SH-SY5Y (cell line): ENCODE measurements around the gene CFAP299.

Experiments
- GATA2 ChIP-seq: IDR thresholded peaks from 2 replicates; pipeline ENCODE4 v1.6.1; 2011; ENCODE audit warnings: mild to moderate bottlenecking, low read depth, low read length
- GATA3 ChIP-seq: IDR thresholded peaks from 2 replicates; pipeline ENCODE4 v1.6.1; 2011; ENCODE audit warnings: low read depth, mild to moderate bottlenecking, low read length, moderate library complexity

CFAP299 gene

GRCh38 chr4:80409809-80410208 is 74.3 kb downstream of the CFAP299 start:
- TF ChIP-seq GATA2 (no peak), GATA3 (no peak)

GRCh38 chr4:80412322-80412721 is 76.8 kb downstream of the CFAP299 start:
- no peak for TF ChIP-seq GATA2
- TF ChIP-seq GATA3 = no peak

GRCh38 chr4:80413086-80413485 is 77.6 kb downstream of the CFAP299 start:
- TF ChIP-seq GATA2 (no peak), GATA3 (no peak)

DNA sequence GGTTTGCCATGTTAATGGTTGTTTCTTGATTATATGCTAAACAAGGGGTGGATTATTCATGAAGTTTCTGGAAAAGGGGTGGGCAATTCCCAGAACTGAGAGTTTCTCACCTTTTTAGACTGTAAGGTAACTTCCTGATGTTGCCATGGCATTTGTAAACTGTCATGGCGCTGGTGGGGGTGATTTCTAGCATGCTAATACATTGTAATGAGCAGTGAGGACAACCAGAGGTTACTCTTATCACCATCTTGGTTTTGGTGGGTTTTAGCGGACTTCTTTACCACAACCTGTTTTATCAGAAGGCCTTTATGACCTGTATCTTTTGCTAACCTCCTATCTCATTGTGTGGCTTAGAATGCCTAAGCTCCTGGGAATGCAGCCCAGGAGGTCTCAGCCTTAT is 81.5 kb downstream of the CFAP299 start:
- TF ChIP-seq GATA2 = no peak
- no peak for TF ChIP-seq GATA3

DNA sequence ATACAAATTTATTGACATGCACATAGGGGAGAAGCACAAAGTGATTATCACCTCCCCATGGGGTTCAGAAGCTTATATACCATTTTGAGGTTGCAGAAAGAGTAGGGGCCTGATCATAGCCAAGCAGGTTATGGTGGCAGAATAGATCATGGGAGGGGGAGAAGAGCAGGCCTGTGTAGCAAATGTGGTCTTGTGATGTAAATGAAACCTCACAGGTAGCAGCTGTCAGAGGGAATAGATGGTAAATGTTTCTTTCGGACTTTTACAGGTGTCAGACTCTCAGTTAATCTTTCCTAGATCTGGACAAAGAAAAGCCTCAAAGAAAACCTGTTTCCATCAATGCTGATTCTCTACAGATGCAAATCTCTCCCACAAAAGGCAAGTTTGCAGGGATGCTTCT is 84.4 kb downstream of the CFAP299 start:
- TF ChIP-seq GATA2 = no peak
- TF ChIP-seq GATA3 = no peak

- TF ChIP-seq GATA2 (no peak), GATA3 (no peak)
These were observed 85.1 kb downstream of the CFAP299 start for GRCh38 chr4:80420638-80421037.

DNA sequence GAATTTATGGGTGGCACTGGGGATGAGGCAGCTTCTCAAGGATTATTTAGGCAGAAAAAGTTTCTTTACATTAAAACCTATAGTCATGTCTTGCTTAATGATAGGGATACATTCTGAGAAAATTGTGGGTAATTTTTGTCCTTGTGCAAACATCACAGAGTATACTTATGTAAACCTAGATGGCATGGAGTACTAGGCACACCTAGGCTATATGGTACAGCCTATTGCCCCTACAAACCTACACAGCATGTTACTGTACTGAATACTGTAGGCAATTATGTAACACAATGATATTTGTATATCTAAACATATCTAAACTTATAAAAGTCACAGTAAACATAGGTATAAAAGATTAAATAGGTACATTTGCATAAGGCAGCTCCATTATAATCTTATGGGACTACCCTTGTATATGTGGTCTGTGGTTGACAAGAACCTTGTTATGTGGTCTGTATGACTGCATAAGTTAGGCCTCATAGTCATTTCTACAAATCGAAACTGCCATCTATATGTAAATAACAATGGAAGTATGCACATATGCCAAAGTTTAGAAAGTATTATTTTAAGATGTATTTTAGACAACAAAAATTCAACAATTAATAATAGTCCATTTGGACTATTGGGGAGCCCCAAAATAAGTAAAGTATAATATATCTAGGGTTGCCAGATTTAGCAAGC is 87.3 kb downstream of the CFAP299 start:
- TF ChIP-seq GATA2 (no peak), GATA3 (no peak)

DNA sequence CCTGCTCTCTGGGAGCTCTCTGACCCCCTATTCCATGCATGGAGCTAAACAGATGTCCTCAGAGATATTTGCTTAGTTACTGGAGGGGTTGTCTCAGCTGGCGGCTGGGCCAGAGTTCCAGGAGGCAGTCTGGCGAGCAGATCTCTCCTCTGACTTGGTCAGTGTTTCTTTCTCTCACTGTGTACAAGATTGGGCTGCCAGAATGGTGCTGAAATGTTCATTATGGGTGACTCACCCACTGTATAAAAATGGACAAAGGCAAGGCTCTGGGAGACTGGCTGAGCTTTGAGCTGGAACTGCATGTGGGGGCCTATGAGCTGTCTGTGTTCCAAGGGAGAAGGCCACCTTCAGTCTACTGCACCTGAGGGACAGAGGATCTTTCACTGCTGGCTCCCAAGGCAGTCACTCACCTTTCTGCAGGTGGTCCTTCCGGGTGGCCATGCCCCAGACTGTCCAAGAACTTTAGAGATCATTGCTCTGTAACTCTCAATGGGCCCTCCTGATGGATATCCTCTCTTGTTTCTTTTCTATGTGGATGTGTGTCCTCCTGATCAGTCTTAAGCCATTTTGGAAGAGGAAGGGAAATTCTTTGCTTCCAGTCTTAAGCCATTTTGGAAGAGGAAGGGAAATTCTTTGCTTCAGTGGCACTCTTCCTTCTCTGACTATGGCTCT is 88.2 kb downstream of the CFAP299 start:
- TF ChIP-seq GATA3 (no peak), GATA2 (no peak)

DNA sequence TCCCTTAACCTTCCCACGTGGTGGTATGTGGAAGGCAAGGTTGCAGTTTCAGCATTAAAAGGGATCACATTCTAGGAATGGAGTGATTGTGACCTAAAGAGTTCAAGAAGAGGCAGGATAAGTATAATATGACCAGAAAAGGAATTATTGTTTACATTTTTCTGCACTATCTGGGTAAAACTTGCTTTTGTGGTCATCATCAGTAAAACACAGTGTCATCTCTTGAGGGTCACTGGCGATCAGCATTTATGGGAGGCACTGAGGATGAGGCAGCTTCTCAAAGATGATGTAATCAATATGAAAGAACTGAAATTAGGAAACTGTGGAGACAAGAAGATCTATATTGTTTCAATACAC is 88.7 kb downstream of the CFAP299 start:
- TF ChIP-seq GATA3 (no peak), GATA2 (no peak)

DNA sequence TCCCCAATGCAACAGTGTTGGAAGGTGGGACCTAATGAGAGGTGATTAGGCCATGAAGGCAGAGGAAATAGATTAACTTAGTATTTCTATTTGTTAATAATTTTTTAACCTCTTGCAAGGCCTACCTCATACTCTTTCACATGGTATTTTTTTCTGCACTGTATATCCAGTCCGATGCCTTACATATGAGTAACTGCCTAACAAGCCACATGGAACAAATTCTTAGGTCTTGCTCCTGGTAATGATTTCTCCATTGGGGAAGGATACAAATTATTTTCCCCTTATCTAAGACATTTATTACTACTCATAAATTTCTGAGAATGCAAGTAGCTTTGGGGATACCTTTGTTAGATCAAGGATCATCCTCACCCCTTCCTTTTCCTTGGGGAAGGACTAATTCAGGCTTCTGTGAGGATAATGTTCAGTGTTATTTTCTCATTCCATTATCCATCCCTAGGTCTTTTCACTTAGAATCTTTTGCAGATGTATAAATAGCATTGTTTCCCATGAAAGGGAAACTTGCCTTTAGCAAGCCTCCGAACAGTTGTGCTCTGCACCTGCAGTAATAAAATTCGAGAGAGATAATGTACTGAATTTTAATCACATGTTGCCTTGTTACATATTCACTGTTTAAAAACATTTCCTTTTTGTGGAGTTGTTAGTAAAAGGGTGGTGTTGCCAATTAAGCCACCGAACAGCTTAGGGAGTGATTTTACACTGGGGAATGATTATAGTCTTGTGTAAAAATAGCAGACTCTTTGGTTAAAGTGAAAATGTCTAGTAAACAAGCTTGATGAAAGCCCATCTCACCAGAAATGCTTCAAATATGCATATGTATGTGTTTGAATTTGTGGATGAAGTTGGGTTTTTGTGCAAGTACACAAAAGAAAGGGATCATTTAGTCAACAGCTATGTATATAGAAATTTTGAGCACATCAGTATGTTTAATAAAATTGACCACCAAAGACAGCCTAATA is 89.9 kb downstream of the CFAP299 start:
- TF ChIP-seq GATA2 (no peak), GATA3 (no peak)

GRCh38 chr4:80431203-80431965 is 95.9 kb downstream of the CFAP299 start:
- TF ChIP-seq GATA2 (no peak), GATA3 (no peak)

DNA sequence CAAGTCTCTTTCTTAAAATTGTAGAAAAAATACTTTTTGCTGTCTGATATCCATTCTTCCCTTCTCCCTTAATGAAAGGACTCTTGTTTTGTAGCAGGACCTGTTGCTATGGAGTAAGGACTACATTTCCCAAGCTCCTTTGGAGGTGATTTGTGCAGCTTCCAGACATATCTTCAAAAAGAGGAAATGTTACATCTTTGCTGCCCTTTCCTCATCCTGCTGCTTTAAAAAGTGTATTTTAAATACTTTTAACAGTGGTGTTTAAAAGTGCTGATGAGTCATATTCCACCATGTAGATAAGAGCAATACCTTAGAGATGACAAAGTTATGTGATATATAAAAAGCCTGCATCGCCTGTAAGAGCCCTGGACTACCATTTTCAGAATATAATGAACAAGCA is 98.7 kb downstream of the CFAP299 start:
- no peak for TF ChIP-seq GATA2
- no peak for TF ChIP-seq GATA3

DNA sequence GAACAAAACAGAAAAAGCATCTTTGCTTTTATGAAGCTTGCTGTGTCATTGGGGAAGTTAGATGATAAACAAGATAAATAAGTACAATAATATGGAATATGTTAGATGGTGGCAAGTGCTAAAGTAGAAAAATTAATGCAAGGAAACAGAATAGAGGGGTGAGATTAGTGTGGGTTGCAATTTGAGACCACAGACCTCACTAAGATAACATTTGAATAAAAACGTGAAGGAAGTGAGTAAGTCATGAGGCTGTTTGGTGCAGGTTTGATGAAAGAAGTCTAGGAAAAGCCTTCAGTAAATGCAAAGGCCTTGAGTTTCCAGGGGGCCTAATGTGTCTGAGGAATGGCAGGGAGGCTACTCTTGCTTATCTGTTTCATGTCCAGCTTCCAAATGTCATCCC is 102.5 kb downstream of the CFAP299 start:
- TF ChIP-seq GATA3 = no peak
- TF ChIP-seq GATA2 = no peak

DNA sequence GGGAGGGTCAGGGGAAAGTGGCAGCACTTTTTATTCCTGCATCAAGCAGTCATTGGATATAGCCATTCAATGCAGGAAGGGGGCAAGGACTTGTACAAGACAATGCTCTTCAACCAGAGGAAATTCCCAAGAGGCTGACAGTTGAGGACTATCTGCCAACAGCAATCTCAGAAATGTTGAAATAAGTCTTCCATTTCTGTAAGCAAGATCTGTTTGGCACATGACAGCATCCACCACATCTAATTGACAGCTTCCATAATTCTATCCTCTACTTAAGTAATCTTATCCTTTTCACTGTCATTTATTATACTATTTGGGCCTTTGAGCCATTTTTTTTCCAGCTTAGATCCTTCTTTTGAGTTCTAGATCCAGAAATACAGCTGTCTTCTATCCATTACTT is 110.7 kb downstream of the CFAP299 start:
- TF ChIP-seq GATA2 = no peak
